IMR-90 (cell line): ENCODE measurements around the gene COMMD1. TPM values are rescaled to one million over a fixed set of nuclear protein-coding genes. Genes with fewer than 3 reads are reported as not detected.
"Not testable (repeated sequence)": the region's sequence is repeated elsewhere in the genome, so short reads cannot be mapped to it uniquely, and the experiment has no call there.

ENCODE experiments used
- ATAC-seq: fragments of 200-7000 bp; cut with Tn5 transposase; 2 replicates; pipeline ENCODE4 v1.9.1; 2020; ENCODE audit warnings: low read depth, mild to moderate bottlenecking, moderate library complexity
- BruUV-seq: library from RNA; stranded (reverse); fragments of 400-500 nt; replicated peaks from 2 replicates; lab custom pipeline; 2021; lab: Mats Ljungman, UMichigan
- CTCF ChIA-PET: fragments of 300-600 bp; formaldehyde crosslinking; extraction: SDS; loops from one replicate; lab custom pipeline; 2021; ENCODE audit warnings: antibody characterized with exemption; lab: Yijun Ruan, JAX
- POLR2A ChIA-PET: fragments of 300-600 bp; sonication (Branson Sonifier 250); formaldehyde crosslinking; loops from one replicate; lab custom pipeline; 2022; ENCODE audit warnings: antibody characterized with exemption; ENCODE audit not compliant: unreplicated experiment; lab: Charles Lee
- DNase-seq: peaks from one replicate; pipeline ENCODE4 v3.0.0; 2013
- H2AFZ ChIP-seq: replicated peaks from 2 replicates; pipeline ENCODE3; 2013; ENCODE audit warnings: low read length, mild to moderate bottlenecking; ENCODE audit not compliant: poor library complexity
- H2AK5ac ChIP-seq: 2 replicates; pipeline ENCODE4 v1.6.1; 2013; ENCODE audit warnings: low read depth, low read length, inconsistent platforms
- H2AK9ac ChIP-seq: replicated peaks from 2 replicates; pipeline ENCODE3; 2013; ENCODE audit warnings: mild to moderate bottlenecking, low read depth, low read length, moderate library complexity; ENCODE audit not compliant: poor library complexity
- H2BK120ac ChIP-seq: 2 replicates; pipeline ENCODE4 v1.6.1; 2013; ENCODE audit warnings: low read depth, low read length, inconsistent platforms
- H2BK15ac ChIP-seq: 3 replicates; pipeline ENCODE4 v1.6.1; 2013; ENCODE audit warnings: low read depth, low read length, inconsistent platforms
- H2BK20ac ChIP-seq: 2 replicates; pipeline ENCODE4 v1.6.1; 2013; ENCODE audit warnings: low read depth, mild to moderate bottlenecking, inconsistent platforms, low read length, moderate library complexity
- H2BK5ac ChIP-seq: 2 replicates; pipeline ENCODE4 v1.6.1; 2013; ENCODE audit warnings: mild to moderate bottlenecking, low read depth, low read length, inconsistent platforms; ENCODE audit not compliant: poor library complexity, severe bottlenecking
- H3K14ac ChIP-seq: replicated peaks from 2 replicates; pipeline ENCODE4 v1.6.1; 2013; ENCODE audit warnings: low read depth, low read length, inconsistent platforms
- H3K18ac ChIP-seq: 2 replicates; pipeline ENCODE4 v1.6.1; 2013; ENCODE audit warnings: low read depth, low read length, control low read depth
- H3K23ac ChIP-seq: 2 replicates; pipeline ENCODE4 v1.6.1; 2013; ENCODE audit warnings: low read depth, low read length, inconsistent platforms
- H3K27ac ChIP-seq: 2 replicates; pipeline ENCODE4 v1.5.1; 2013; ENCODE audit warnings: mild to moderate bottlenecking, control low read depth, low read length; ENCODE audit not compliant: insufficient read depth
- H3K27me3 ChIP-seq: 2 replicates; pipeline ENCODE4 v1.6.1; 2013; ENCODE audit warnings: low read length; ENCODE audit not compliant: control insufficient read depth, insufficient read depth
- H3K36me3 ChIP-seq: 2 replicates; pipeline ENCODE4 v1.6.1; 2013; ENCODE audit warnings: low read length, mixed read lengths; ENCODE audit not compliant: control insufficient read depth, insufficient read depth
- H3K4ac ChIP-seq: 2 replicates; pipeline ENCODE4 v1.6.1; 2013; ENCODE audit warnings: low read depth, low read length, inconsistent platforms
- H3K4me1 ChIP-seq: 2 replicates; pipeline ENCODE4 v1.6.1; 2013; ENCODE audit warnings: low read length, mixed read lengths; ENCODE audit not compliant: control insufficient read depth, insufficient read depth
- H3K4me2 ChIP-seq: 2 replicates; pipeline ENCODE4 v1.6.1; 2013; ENCODE audit warnings: low read depth, mild to moderate bottlenecking, control low read depth, low read length, moderate library complexity
- H3K4me3 ChIP-seq: 2 replicates; pipeline ENCODE4 v1.5.1; 2013; ENCODE audit warnings: low read depth, mild to moderate bottlenecking, control low read depth, low read length, moderate library complexity; ENCODE audit not compliant: insufficient read depth
- H3K56ac ChIP-seq: 2 replicates; pipeline ENCODE4 v1.6.1; 2013; ENCODE audit warnings: low read length, inconsistent platforms; ENCODE audit not compliant: insufficient read depth; ENCODE audit errors: extremely low read depth
- H3K79me1 ChIP-seq, 2 experiments: 2 replicates each; pipeline ENCODE4 v1.6.1; 2013; ENCODE audit warnings: low read length in 2 of 2, inconsistent platforms in 1 of 2, low read depth in 1 of 2
- H3K9ac ChIP-seq: 2 replicates; pipeline ENCODE4 v1.6.1; 2013; ENCODE audit warnings: low read depth, low read length, control low read depth
- H3K9me1 ChIP-seq: 2 replicates; pipeline ENCODE4 v1.6.1; 2013; ENCODE audit warnings: low read length, inconsistent platforms; ENCODE audit not compliant: insufficient read depth
- H3K9me3 ChIP-seq: 2 replicates; pipeline ENCODE4 v1.6.1; 2013; ENCODE audit warnings: low read length; ENCODE audit not compliant: control insufficient read depth, insufficient read depth
- H4K20me1 ChIP-seq: 2 replicates; pipeline ENCODE4 v1.6.1; 2013; ENCODE audit warnings: low read length, inconsistent platforms; ENCODE audit not compliant: insufficient read depth
- H4K5ac ChIP-seq: 2 replicates; pipeline ENCODE4 v1.6.1; 2013; ENCODE audit warnings: mild to moderate bottlenecking, low read depth, low read length, control low read depth
- H4K8ac ChIP-seq, 2 experiments: 2 replicates each; pipeline ENCODE4 v1.6.1; 2013; ENCODE audit warnings: low read depth in 2 of 2, low read length in 2 of 2, control low read depth in 1 of 2, inconsistent platforms in 1 of 2
- H4K91ac ChIP-seq: 2 replicates; pipeline ENCODE4 v1.6.1; 2013; ENCODE audit warnings: low read depth, low read length, inconsistent platforms; ENCODE audit not compliant: insufficient read depth
- BHLHE40 ChIP-seq: fragments of 150-350 bp; IDR thresholded peaks from 2 replicates; pipeline ENCODE4 v1.6.1; 2016; ENCODE audit warnings: mild to moderate bottlenecking, low read depth, low read length
- CHD1 ChIP-seq: IDR thresholded peaks from 2 replicates; pipeline ENCODE4 v1.6.1; 2012; ENCODE audit warnings: low read depth, low read length, improper control_type of control experiment
- CTCF ChIP-seq: conservative IDR thresholded peaks from 2 replicates; pipeline ENCODE4 v1.5.1; 2012; ENCODE audit warnings: mild to moderate bottlenecking, low read depth, low read length, improper control_type of control experiment
- FOS ChIP-seq: fragments of 150-350 bp; IDR thresholded peaks from 2 replicates; pipeline ENCODE4 v1.6.1; 2016; ENCODE audit warnings: low read depth, low read length
- NFE2L2 ChIP-seq: fragments of 150-350 bp; IDR thresholded peaks from 2 replicates; pipeline ENCODE4 v1.6.1; 2016; ENCODE audit warnings: low read depth, mild to moderate bottlenecking, low read length
- WGBS, 2 experiments: methylation state at CpG; one replicate each; pipeline versions ENCODE4 v1.1.5 to v1.1.7; 2013; ENCODE audit warnings: missing lambda C conversion rate in 2 of 2; ENCODE audit not compliant: insufficient read length in 1 of 2; ENCODE audit errors: extremely low coverage in 2 of 2; 5-methylcytosine and 5-hydroxymethylcytosine counted together
- dilution Hi-C: fragments of 300-500 bp; cut with HindIII; formaldehyde crosslinking; loops from one replicate; pipeline ENCODE4 v1.14.3; 2018; ENCODE audit warnings: low sequenced_read_pairs; ENCODE audit not compliant: unreplicated experiment
- in situ Hi-C: fragments of 300-500 bp; cut with MboI; formaldehyde crosslinking; loops from 3 replicates; pipeline ENCODE4 v1.14.3; 2019; ENCODE audit warnings: low sequenced_read_pairs, inconsistent platforms, mixed read lengths
- intact Hi-C: fragments of 100-400 bp; cut with micrococcal nuclease; formaldehyde crosslinking; loops from 2 replicates; pipeline ENCODE4 v1.10.0; 2022
- polyA plus RNA-seq, 3 experiments: library from polyadenylated mRNA; depleted of rRNA; stranded (reverse); fragments of >200 nt; gene quantifications; 2 replicates each; pipeline ENCODE4 v1.2.3, GENCODE V29; 2012; ENCODE audit warnings: low replicate concordance in 1 of 3
- total RNA-seq: library from RNA; depleted of rRNA; stranded (reverse); fragments of >200 nt; gene quantifications from 2 replicates; pipeline ENCODE4 v1.2.3, GENCODE V29; 2012

The COMMD1 gene
- total and polyA plus RNA-seq, 2 of the 4 experiments (the other 2 are of a cell fraction): 42.8 to 60.4 TPM

- Histone ChIP-seq H3K18ac (no peak overlapping the region), H3K36me3 (no peaks in the 10 kb centered on the region), H3K9me3 (peaks cover 2% of the 10 kb centered on the region; the same call in 1 of the 2 replicates), H2AK5ac (no peak overlapping the region), H3K4ac (no peak overlapping the region), H4K5ac (no peak overlapping the region), H4K91ac (no peak overlapping the region), H3K4me2 (no peak overlapping the region), H3K56ac (no peak overlapping the region), H2AK9ac (no peak overlapping the region), H2BK120ac (no peak overlapping the region), H2AFZ (no peak overlapping the region), H3K79me1 (no peaks in the 10 kb centered on the region), H2BK5ac (no peak overlapping the region), H3K9me1 (no peaks in the 10 kb centered on the region), H3K4me1 (no peaks in the 10 kb centered on the region), H2BK15ac (no peak overlapping the region), H3K14ac (no peak overlapping the region), H4K20me1 (no peaks in the 10 kb centered on the region), H3K4me3 (no peak overlapping the region), H2BK20ac (no peak overlapping the region), H3K23ac (no peak overlapping the region), H3K27ac (no peak overlapping the region), H3K27me3 (no peaks in the 10 kb centered on the region), H3K9ac (no peak overlapping the region), H4K8ac (no peak overlapping the region)
- ChIA-PET CTCF (no interaction called here), POLR2A (no interaction called here)
- WGBS, 2 experiments: no CpG with 5 or more reads among the region's 3 CpGs
- intact Hi-C loops: no loop called here
- DNase-seq (no peak), ATAC-seq (no peak)
- in situ Hi-C loops: no loop called here
- TF ChIP-seq BHLHE40 (no peak), CHD1 (no peak), FOS (no peak), NFE2L2 (no peak), CTCF (no peak)
- dilution Hi-C loops: no loop called here
- no TSS peak for BruUV-seq
Measured at GRCh38 chr2:62040926-62041325, 135.5 kb downstream of the COMMD1 start.

- DNase-seq, dilution Hi-C loops, H3K9ac ChIP-seq, H3K14ac ChIP-seq, intact Hi-C loops, H2BK5ac ChIP-seq, H2AK9ac ChIP-seq, H4K20me1 ChIP-seq, BruUV-seq, POLR2A ChIA-PET, H4K5ac ChIP-seq, H4K8ac ChIP-seq, H2BK20ac ChIP-seq, H3K4ac ChIP-seq, H3K79me1 ChIP-seq, H3K4me1 ChIP-seq, H3K9me1 ChIP-seq, H2AFZ ChIP-seq, H3K56ac ChIP-seq, in situ Hi-C loops, H3K4me2 ChIP-seq, H3K23ac ChIP-seq, H3K18ac ChIP-seq, H3K36me3 ChIP-seq, H2BK120ac ChIP-seq, H2BK15ac ChIP-seq, H3K27ac ChIP-seq, ATAC-seq, H3K27me3 ChIP-seq, H4K91ac ChIP-seq, H3K9me3 ChIP-seq, H3K4me3 ChIP-seq, H2AK5ac ChIP-seq: not testable (repeated sequence)
- WGBS, 2 experiments: 90% methylated on average over 4 of the region's 16 CpGs; no CpG with 5 or more reads in 1 of the 2 experiments
- CTCF ChIA-PET: interaction anchor here (0.5 kb wide), 1 partner anchor 28 kb away, joined by 3 read pairs; no protein-coding TSS in a partner anchor
Measured at GRCh38 chr2:62041701-62042385, 136.4 kb downstream of the COMMD1 start.
